HuH-7 (cell line): ENCODE measurements around the gene SNAPC2.
"Not testable (repeated sequence)": the region's sequence is repeated elsewhere in the genome, so short reads cannot be mapped to it uniquely, and the experiment has no call there.

Source experiments
- DNase-seq: peaks from one replicate; pipeline ENCODE4 v3.0.0; 2011; ENCODE audit warnings: low spot score

SNAPC2 gene

DNA sequence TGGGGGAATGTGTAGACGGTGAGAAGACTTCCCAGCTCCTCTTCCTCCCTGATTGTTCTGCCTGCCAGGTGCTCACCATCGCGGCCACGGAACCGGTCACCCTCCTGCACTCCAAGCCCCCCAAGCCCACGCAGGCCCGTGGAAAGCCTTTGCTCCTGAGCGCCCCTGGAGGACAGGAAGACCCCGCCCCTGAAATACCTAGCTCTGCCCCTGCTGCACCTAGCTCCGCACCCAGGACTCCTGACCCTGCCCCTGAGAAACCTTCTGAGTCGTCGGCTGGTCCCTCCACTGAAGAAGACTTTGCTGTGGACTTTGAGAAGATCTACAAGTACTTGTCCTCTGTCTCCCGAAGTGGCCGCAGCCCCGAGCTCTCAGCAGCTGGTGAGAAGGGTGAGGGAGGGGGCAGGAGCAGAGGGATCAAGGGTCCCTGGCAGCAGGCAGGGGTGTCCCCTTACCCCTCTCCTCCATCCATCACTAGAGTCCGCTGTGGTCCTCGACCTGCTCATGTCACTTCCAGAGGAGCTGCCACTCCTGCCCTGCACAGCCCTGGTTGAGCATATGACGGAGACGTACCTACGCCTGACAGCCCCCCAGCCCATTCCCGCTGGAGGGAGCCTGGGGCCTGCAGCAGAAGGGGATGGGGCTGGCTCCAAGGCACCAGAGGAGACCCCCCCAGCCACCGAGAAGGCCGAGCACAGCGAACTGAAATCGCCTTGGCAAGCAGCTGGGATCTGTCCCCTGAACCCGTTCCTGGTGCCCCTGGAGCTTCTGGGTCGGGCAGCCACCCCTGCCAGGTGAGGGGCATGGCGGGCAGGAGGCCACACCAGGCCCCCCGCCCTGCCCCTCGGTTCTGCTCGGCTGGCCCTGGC lies 2.1 kb downstream of the SNAPC2 start:
- DNase-seq, result no peak

DNA sequence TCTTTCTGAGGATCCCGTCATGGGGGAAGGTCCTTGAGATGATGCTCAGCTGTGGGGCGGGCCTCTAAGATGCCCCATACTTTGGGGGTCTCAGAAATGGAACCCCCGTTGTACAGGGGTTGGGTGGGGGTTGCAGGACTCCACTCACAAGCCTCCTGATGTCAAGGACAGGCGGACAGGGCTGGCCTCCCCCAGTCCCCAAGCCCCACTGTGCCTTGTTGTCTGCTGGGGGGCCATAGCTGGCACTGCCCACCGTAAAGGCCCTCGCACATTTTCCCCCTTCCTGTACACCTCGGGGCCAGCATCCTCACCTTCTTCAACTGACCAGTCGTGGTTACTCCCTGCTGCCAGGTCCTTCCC lies 2.7 kb downstream of the SNAPC2 start:
- no peak for DNase-seq

DNA sequence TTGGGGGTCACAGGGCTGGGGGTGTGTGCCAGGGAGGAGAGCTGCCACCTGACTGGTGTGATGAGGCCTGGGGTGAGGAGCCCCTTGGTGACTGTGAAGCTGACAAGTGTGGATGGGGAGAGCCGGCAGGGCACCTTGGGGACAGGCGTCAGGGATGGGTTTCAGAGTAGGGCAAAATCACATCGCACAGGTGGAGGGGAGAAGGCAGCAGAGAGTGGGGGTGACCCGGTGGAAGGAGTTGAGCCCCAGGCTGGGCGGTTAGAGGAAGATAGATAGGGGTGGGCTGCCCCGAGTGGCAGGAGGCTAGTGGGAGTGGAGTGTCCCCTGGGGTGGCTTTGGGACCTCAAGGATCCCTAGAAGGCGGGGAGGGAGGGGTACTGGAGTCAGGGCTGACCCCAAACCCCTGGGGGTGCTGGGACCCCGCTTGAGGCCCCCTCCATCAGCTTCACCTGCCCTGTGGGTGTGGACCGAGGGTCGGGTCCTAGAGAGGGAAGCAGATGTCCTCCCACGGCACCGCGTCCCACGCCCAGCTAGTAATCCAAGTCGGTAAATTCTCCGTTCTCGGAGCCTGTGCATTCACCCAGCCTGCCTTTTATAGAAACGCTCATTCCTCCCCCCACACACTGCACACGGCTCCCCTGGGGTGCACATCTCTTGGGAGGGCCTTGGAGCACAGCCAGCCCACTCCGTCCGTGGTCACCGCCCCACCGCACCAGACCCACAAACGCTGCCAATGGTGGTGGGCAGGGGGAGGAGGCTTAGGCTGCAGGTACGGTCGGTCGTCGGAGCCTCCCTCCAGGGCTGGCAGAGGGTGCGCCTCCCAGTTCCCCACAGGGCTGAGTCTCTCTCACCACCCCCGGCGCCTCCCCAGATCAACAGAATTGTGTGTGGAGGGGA lies 3.4 kb downstream of the SNAPC2 start:
- no peak for DNase-seq

DNA sequence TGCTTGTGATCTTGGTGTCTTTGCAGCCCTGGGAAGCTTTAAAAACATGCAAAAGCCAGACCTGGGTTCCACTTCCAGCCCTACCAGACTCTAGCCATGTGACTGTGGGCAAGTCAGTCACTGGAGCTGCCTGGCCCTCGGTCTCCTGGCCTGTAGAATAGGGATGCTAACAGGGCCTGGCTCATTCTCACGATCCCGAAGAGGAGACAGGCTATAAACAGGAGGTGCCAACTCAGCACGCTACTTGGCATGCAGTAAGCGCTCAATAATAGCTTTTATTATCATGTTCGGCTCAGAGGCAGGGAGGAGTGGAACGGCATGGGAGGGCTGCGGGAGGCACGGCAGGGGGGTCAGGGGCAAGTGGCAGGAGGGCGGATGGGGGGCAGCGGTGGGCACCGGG lies 4.1 kb downstream of the SNAPC2 start:
- no peak for DNase-seq

DNA sequence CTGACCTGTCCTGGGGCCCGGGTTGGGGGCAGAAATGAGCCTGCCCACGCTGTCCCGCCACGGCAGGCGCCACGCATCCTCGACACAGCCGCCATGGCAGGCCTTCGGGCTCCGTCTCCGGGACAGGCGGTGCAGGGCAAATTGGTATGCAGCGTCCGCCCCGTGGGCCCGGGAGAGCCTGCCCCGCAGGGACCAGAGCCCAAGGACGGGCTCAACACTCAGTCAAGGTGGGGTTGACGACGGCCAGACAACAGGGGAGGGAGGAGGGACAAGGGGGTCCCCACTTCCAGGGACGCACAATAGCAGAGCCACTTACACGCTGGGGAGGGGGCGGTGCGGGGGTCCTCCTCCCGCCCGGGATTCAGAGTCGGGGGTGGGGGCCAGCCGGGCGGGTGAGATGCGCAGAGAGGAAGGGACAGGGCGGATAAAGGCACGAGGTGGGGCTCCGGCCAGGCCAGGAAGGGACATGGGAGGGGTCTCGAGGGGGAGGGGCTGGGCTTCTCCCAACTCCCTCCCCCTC lies 4.6 kb downstream of the SNAPC2 start:
- no peak for DNase-seq

DNA sequence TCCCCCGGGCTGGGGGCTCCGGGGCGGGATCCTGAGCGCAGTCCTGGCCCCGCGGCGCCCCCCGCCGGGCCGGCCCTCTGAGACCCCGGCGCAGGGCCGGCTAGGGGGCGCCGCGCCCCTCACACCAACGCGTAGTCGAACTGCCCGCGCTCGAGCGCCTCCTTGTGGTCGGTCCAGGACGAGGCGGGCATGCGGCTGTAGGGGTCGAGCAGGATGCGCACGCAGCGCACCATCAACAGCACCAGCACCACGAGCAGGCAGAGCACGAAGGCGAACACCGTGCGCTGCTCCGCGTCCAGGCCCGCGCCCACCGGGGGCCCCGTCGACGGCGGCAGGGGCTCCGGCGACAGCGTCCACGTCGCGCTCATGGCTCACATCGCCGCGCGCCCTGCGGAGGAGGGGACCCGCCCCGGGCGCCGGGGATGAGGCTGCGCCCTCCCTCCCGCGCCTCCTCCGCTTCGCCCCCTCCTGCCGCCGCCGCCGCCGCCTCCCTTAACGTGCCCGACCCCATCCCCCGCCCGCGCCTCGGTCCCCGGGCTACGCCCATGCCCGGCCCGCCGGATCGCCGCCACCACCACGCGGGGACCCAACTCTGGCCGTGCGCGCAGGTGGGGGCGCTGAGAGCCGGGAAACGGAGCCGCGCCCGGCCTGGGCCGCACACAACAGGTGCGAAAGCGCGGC lies 5.2 kb downstream of the SNAPC2 start:
- peak; percentile 96 for DNase-seq

DNA sequence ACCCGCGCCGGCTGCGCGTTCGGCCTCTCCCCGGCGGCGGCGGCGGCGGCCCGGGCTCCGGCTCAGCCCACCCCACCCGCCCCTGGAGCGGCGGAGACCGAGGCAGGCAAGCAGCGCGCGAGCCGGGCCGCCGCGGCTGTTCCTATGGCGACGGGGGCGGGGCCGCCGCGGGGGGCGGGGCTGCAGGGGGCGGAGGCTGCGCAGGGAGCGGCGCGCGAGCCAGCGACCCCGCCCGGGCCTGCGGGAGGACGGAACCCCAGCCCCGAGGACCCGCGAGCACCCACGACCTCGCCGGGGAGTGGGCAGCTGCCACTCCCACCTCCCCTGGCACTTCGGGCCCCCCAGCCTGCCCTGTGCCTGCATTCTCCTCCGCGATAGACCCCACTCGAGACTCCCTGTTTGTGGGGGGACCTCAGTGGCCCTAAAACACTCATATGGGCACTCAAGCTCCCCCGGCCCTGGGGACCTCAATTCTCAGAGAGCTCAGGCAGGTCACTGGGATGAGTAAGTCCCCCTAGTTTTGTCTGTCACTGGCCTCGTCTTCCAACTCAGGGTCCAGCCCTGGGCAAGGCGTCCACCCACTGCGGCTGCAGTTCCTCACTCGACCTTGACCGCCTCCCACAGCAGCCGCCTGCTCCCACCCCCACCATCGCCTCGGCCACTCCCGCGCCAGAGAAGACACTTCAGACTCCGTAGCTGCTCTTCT lies 6.0 kb downstream of the SNAPC2 start, which contains the start of gene CTXN1:
Gene CTXN1 (minus strand): TSS at position 115 of the 706 bp plus-strand sequence. CDS start 597 bp downstream, outside the sequence.
- DNase-seq, result no peak

DNA sequence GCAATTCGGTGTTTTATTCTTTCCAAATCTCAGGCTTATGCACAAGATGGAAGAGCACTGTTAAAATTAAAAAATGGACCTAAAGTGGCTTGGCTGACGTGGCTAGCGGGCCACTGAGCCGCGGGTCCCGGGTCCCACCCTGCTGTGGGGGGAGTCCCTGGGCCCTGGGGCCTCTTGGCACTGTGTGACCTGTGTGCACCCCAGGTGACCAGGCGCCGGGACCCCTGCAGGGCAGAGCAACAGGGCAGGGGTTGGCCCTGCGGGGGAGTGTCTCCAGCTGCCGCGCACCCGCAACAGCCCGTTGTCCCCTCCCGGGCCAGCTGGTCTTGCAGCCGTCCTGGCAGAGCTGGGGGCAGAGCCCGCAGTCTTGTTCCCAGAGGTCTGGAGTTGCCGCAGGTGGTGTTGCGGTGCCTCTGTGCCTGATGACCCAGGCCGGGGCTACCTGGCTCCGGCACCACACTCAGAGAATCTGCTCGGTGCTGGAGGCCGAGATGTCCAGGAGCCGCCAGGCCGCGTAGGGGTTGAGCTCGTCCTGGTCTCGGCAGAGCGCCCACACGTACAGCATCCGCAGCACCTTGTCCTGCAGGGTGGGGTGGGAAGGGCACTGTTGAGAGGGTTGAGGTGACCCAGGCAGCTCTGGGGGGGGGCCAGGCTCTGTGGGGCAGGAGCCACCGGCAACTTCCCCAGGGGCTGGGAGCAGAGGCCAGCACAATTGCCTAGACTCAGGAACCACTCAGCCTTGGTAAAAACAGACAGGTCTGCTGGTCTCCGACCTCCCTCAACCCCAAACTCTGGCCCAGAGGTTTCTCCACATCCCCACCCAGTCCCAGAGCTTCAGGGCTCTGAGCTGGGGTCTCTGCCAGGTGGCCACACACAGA lies 6.8 kb downstream of the SNAPC2 start:
- no peak for DNase-seq

DNA sequence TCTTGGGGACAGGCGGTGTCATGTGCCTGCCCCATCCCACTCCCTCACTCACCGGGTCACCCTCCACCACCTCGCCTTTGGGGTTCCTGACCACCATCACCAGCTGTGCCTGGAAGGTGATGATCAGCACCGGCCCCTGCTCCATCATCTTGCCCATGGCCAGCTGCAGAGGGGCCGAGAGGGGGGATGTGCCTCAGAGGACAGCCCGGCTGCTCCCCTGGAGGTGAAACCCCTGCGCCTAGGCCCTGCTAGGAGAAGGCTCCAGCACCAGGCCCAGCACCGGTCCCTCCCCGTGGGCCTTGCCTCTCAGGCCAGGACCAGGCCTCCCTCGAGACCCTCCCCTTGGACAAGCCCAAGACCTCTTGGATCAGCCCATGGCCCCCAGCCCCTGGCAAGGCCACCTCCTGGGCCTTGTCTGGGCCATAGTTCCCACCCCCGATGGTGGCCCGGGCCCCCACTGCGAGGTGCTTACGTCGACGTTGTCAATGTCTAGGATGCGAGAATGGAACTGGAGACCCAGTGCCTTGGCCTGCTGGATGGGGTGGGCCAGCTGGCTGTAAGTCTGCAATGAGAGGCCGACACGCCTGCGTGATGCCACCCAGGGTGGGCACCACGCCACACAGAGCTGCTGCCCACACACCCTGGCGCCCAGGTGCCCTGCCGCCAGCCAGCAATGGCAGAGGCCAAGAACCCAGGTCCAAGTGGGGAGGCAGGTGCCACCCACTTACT lies 7.6 kb downstream of the SNAPC2 start:
- DNase-seq, result no peak

DNA sequence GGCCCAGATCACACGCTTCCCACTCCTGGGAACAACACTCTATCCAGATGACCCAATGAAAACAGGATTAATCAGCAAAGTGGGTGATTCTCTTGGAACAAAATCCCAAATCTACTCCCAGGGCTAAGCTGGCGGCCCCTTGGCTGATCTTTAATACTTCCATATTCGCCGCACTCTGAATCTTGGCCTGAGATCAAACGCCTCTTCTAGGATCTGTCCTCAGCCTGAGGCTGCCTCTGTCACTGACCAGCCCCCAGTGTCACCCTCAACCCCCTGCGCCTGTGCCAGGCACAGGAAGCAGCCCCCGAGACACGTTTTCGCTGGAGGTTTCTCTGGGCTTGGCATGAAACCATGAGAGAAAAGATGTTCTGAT lies 8.2 kb downstream of the SNAPC2 start:
- no peak for DNase-seq

DNA sequence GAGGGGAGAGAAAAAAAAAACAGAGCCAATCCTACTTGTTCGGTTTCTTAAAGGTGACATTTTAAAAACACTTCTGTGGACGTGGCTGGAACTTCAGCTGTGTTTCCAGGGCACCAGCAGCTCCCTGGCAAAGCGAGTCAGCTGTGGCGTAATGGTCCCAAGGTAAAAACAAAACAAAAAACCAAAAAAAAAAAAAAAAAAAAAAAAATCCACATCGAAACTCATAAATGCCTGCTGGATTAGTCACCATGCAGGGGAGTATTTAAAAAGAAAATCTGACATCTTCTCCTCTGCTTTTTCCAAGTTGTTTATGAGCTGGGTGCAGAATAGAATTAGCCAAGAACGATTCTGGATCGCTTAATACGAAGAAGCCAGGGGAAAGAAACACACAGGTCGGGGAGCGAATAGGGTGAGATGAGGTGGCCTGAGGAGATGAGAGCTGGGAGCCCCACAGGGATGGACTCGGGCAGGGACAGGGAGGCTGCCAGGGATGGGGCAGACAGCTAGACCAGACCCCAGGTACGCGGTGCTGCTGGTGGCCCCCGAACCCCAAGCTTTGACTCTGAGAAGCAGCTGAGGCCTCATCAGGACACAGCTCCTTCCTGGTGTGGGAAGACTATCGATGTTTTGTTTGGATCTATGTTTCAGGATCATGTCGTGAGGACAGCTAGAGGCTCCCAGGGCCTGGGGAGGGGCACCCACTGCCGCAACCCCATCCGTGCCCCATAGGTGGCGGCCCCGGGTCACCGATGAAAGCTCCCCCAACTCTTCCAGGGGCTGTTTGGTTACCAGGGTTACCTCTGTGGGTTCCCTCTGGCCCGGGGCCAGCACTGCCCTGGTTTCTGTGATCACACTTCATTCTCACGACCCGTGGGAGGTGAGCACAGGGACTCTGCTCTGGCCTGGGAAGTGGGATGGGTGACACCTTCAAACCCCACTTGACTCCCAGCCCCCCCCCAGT lies 8.9 kb downstream of the SNAPC2 start:
- no peak for DNase-seq

DNA sequence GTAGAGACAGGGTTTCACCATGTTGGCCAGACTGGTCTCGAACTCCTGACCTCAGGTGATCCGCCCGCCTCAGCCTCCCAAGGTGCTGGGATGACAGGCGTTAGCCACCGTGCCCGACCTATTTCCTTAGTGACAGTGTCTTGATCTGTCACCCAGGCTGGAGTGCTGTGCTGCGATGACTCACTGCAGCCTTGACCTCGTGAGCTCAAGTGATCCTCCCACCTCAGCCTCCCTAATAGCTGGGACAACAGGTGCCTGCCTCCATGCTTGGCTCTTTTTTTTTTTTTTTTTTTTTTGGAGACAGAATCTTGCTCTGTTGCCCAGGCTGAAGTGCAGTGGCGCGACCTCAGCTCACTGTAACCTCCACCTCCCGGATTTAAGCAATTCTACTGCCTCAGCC lies 9.9 kb downstream of the SNAPC2 start:
- DNase-seq, result not testable (repeated sequence)

DNA sequence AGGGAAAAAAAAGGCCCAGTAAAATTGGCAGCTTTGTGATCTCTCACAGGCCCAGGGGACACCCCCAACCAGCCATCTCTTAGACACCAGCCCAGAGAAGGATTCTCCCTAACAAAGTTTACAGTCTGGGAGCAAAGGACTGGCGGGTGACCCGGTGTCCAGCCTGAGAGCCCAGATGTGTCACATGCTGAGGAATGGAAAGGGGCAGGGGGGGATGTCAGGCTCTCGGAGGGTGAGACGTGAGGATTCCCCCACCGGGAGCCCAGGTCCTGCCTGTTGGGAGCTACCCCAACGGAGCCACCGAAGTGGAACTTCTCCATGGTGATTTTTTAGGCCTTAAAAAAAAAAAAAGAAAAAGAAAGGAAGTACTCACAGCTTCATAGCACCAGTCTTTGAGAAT lies 10.6 kb downstream of the SNAPC2 start:
- no peak for DNase-seq

DNA sequence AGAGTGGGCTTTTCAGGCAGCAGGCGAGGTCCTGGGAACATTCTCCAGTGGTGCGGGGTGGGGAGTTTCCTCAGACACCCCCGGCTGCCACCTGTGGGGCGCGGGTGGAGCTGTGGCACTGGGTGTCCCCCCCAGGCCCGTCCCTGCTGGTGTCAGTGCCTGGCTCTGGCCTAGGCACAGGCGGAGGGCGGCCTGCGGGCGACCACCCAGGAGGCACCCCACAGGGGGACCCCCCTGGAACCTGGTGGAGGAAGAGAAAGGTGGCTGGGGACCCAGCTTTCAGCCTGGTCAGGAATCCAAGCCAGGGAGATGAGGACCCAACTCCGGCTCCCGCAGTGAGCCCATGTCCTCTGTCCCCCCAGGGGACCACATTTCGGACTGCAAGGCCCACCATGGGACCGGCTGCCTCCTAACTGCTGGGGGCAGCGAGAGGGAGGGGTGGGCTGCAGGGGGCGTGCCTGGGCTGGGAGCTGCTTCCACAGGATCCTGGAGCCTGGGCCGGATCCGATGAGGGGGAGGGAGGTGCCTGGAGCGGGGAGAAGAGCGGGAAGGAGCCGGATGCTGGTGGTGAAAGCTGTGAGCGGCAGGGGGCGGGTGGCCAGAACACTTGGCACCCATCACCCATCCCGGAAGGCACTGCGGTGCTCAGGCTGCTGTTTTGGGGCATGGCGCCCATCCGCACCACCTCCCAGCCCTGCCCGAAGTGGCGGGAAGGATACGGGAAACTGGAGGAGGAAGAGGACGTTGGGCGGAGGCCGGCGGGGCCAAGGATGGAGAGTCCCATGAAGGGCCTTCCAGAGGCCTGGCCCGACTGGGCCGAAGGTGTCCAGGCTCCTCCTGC lies 11.3 kb downstream of the SNAPC2 start:
- DNase-seq, result no peak

DNA sequence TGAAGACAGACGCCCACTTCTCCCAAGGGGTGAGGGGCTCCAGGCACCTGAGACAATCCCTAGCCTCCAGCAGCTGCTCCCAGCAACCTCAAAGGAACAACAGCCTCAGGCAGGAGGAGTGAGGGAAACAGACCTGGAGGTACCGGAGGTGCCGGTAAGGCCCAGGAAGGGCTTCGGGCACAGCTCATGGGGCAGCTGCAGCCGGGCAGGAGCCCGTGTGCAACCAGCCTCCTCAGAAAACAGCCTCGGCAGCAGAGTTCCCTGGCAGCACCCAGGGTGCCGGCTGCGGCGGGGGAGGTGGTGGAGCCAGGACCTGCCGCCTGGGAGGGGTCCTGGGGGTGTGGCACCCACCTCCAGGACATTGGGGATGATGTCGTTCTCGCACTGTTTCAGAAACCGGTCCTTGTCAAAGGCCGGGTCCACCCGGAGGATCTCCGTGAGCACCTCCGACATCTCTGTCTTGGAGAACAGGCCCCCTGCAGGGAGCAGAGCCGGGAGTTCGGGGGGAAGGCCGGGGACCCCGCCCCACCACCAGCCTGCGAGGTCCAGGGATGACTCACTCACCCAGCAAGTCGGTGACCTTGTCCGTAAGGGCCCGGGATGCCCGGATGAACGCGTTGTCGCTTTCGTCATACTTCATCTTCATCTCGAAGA lies 12.3 kb downstream of the SNAPC2 start:
- no peak for DNase-seq

DNA sequence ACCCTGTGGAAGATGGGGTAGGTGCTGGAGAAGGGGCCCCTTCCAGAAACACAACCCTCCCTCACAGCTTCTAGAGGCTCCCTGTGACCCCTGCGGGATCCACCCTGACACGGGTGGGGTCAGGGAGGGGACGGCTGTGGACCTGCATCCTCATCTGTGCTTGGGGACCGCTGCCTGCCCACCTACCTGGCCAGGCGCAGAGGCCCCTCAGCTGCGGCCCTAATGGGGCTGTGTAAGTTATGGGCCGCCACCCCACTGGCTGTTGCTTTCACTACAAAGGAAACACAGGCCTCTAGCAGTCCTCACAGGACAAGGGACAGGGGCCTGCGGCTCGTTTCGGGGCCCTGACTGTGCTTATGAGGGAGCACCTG lies 12.8 kb downstream of the SNAPC2 start:
- DNase-seq, result no peak

DNA sequence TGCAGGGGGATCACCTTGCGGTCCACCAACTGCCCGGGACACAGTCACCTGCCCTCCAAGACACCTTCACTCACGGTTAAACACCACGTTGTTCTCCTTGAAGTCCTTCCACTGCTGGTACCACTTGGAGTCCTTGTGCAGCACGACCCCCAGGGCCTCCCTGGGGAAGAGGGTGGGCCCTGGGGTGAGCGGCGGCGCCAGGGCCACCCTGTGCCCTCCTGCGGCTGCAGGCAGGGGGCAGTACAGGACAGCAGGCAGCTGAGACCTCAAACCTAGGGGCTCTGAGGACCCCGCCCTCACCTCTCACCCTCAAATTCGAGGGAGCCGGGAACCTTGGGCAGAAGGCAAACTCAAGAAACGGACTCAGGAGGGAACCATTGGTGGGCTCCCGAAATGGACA lies 13.3 kb downstream of the SNAPC2 start:
- no peak for DNase-seq
